Spleen (tissue), 11 donors: ENCODE results near the gene GPHN. TPM values are rescaled to one million over a fixed set of nuclear protein-coding genes. Genes with fewer than 3 reads are reported as not detected.

Source experiments
- DNase-seq: peaks from one replicate; pipeline ENCODE4 v3.0.0-alpha.2; 2020
- H3K27ac ChIP-seq, 8 donors: fragments of 200-600 bp; sonication (generic) in 7 of 8; 1 replicate in 4 of 8; 2 replicates in 4 of 8; pipeline versions ENCODE4 v1.5.0 to v1.8.0; 2016 to 2021; ENCODE audit warnings: inconsistent platforms in 4 of 8, mild to moderate bottlenecking in 4 of 8, moderate library complexity in 1 of 8
- H3K27me3 ChIP-seq, 7 donors: fragments of 200-600 bp; sonication (generic) in 6 of 7; replicated peaks in 1 of 7; 1 replicate in 4 of 7; 2 replicates in 3 of 7; pipeline versions ENCODE4 v1.5.0 to v1.8.0; 2016 to 2021; ENCODE audit warnings: inconsistent platforms in 3 of 7, mild to moderate bottlenecking in 1 of 7
- H3K36me3 ChIP-seq, 6 donors: fragments of 200-600 bp; sonication (generic) in 5 of 6; 1 replicate in 4 of 6; 2 replicates in 2 of 6; pipeline versions ENCODE4 v1.5.0 to v1.8.0; 2016 to 2021; ENCODE audit warnings: inconsistent platforms in 2 of 6
- H3K4me1 ChIP-seq, 6 donors: fragments of 200-600 bp; sonication (generic) in 5 of 6; 1 replicate in 3 of 6; 2 replicates in 3 of 6; pipeline versions ENCODE4 v1.5.0 to v1.8.0; 2016 to 2021; ENCODE audit warnings: inconsistent platforms in 3 of 6
- H3K4me3 ChIP-seq, 8 donors: fragments of 200-600 bp; sonication (generic) in 7 of 8; 1 replicate in 4 of 8; 2 replicates in 4 of 8; pipeline versions ENCODE4 v1.5.0 to v1.8.0; 2016 to 2021; ENCODE audit warnings: inconsistent platforms in 4 of 8, mild to moderate bottlenecking in 4 of 8, moderate library complexity in 2 of 8
- H3K9me3 ChIP-seq, 8 donors: fragments of 200-600 bp; sonication (generic) in 7 of 8; 1 replicate in 4 of 8; 2 replicates in 4 of 8; pipeline versions ENCODE4 v1.5.0 to v1.8.0; 2016 to 2021; ENCODE audit warnings: inconsistent platforms in 4 of 8
- POLR2A ChIP-seq, 3 donors: fragments of 450-650 bp; IDR thresholded peaks; one replicate each; pipeline ENCODE4 v1.5.1; 2017; ENCODE audit warnings: antibody characterized with exemption in 3 of 3, mild to moderate bottlenecking in 1 of 3
- POLR2AphosphoS5 ChIP-seq, 3 donors: sonication (generic); formaldehyde crosslinking; IDR thresholded peaks; one replicate each; pipeline ENCODE4 v1.5.1; 2017; ENCODE audit warnings: antibody characterized with exemption in 3 of 3
- WGBS, 5 donors: extraction: QIAGEN DNeasy Blood & Tissue Kit in 3 of 5; methylation state at CpG; one replicate each; pipeline versions ENCODE4 v1.1.5 to v1.1.7; 2013 to 2018; 5-methylcytosine and 5-hydroxymethylcytosine counted together
- intact Hi-C: fragments of 100-400 bp; cut with DNase I; formaldehyde crosslinking; loops from one replicate; pipeline ENCODE4 v1.15.0; 2023; ENCODE audit warnings: low total_unique reads
- polyA plus RNA-seq, 3 donors: library from polyadenylated mRNA; stranded (reverse); fragments of 200-250 nt; gene quantifications; one replicate each; pipeline ENCODE4 v1.2.1, GENCODE V29; 2013
- total RNA-seq, 7 donors: library from RNA; depleted of rRNA in 3 of 7; stranded (reverse); fragments of >200 nt in 3 of 7; fragmentation: NEBNext Ultra II Directional in 4 of 7; extraction: Animal tissue kit (Norgen Biotek cat#: 25700) in 4 of 7; gene quantifications; one replicate each; pipeline versions ENCODE4 v1.1.0 to v1.2.1, GENCODE V29; 2016 to 2021
- TF ChIP-seq, protein P1 (sequence below), 11 experiments: fragments of 200-600 bp in 7 of 11; fragments of 450-650 bp in 4 of 11; sonication (generic) in 4 of 11; IDR thresholded peaks in 8 of 11; conservative IDR thresholded peaks in 3 of 11; 1 replicate in 7 of 11; 2 replicates in 4 of 11; pipeline versions ENCODE4 v1.4.0 to v1.8.0; 2016 to 2021; ENCODE audit warnings: antibody characterized with exemption in 11 of 11, inconsistent platforms in 4 of 11, mild to moderate bottlenecking in 1 of 11
- donor health status: healthy with polysubstance abuse.
- donor health status: DM: no; HTN: no; CAD: no; lungs with moderate emphysema.
- donor health status: DM: no; HTN: no; CAD: no.
- donor health status: Bipolar disorder and iron deficiency.
- donor health status: healthy.
- donor health status: DM: no; HTN: no; CAD: no.
- donor health status: DM: yes; HTN: yes; CAD: no.

Gene GPHN
- total and polyA plus RNA-seq, 10 donors, result 9.0 to 26.9 (median 15.7) TPM

DNA sequence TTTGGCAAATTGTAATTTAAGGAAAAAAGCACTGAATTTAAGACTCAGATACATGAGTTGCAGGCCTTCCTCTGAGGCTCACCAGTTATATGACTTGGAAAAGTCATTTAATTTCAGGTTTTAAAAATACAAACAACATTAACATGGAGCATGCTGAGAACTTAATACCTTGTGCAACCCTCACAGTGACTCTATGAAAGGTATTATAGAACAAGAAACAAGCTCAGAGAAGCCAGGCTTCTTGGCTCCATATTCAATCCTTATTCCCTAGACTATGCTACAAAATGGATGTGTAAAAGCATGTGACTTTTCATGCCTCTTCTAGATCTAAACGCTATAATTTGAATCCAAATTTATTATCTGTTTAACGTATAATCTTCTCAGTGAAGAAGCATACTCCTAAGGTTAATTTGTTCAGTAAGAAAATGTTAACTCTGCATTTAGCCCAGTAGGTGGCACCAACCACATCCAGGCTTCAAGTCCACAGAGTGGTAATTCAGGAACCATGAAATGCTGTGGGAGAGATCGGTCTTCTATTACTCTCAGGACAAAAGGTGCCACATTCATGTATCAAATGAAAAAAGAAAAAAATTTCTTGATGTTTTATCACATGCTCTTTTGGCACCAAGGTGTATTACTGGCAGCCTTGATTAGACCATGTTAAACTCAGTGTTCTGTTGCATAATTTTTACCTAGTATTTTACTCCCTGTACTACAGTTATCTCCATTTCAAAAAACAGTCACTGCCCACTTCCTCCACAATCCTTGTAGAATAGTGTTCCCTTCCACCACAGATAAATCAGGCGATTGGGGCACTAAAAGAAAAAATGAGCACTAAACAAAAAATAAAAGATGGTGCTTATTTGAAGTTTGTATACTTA, 12.5 kb upstream of the GPHN start:
- H3K27me3 ChIP-seq, result no peaks in the 10 kb centered on the region
- no peaks in the 10 kb centered on the region for H3K9me3 ChIP-seq
- no peak overlapping the region for H3K27ac ChIP-seq
- H3K4me3 ChIP-seq, result no peak overlapping the region
- no peaks in the 10 kb centered on the region for H3K36me3 ChIP-seq
- 2 to 8% (median 4%) methylated on average over 4 of the region's 4 CpGs for WGBS, 5 donors
- peaks cover 0 to 24% (median 5%) of the 10 kb centered on the region in 6 donors for H3K4me1 ChIP-seq
- no peak for DNase-seq
- intact Hi-C loops, result loop anchor here (10.0 kb wide), 1 partner anchor 619 kb away; no protein-coding TSS in a partner anchor
- TF ChIP-seq, protein P1, sequence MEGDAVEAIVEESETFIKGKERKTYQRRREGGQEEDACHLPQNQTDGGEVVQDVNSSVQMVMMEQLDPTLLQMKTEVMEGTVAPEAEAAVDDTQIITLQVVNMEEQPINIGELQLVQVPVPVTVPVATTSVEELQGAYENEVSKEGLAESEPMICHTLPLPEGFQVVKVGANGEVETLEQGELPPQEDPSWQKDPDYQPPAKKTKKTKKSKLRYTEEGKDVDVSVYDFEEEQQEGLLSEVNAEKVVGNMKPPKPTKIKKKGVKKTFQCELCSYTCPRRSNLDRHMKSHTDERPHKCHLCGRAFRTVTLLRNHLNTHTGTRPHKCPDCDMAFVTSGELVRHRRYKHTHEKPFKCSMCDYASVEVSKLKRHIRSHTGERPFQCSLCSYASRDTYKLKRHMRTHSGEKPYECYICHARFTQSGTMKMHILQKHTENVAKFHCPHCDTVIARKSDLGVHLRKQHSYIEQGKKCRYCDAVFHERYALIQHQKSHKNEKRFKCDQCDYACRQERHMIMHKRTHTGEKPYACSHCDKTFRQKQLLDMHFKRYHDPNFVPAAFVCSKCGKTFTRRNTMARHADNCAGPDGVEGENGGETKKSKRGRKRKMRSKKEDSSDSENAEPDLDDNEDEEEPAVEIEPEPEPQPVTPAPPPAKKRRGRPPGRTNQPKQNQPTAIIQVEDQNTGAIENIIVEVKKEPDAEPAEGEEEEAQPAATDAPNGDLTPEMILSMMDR (IDR thresholded peaks at IDR 0.05 in 8 of 11, conservative IDR thresholded peaks at IDR 0.05 in 3 of 11), result peak; percentile 11 to 70 (median 60)
- no peak for TF ChIP-seq POLR2A (IDR thresholded peaks at IDR 0.05)

DNA sequence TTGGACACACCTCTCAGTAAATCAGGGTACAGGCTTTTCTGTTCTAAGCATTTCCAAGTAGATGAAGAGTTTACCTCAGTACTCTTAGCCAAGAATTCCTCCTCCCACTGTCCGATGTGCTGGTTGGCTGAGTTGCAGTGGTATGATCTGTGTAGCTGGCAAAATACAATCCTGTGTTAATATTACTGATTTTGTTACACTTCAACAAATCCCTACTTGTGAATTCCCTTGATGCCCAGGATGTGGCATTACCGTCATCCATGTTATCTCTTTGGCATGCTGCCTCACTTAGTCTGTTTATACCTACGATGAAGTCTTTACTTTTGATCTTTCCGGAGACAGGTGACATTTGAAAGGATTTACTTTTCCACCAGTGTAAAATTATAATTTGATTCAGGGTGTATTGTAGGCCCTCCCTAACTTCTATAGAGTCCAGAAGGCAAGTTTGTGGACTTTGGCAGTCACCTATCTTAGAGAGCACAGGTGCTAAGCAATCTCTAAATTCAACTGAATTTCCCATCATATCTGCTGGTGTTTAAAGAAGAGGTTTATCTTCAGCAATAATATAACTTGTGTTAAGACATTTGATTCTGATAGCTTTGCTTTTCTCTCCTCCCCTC, 11.6 kb upstream of the GPHN start:
- no peaks in the 10 kb centered on the region for H3K9me3 ChIP-seq
- WGBS, 5 donors, result 83 to 91% (median 84%) methylated on average over 4 of the region's 4 CpGs
- H3K4me1 ChIP-seq, result peaks cover 0 to 24% (median 5%) of the 10 kb centered on the region in 6 donors
- H3K27ac ChIP-seq, result no peak overlapping the region
- DNase-seq, result no peak
- H3K36me3 ChIP-seq, result no peaks in the 10 kb centered on the region
- no peak overlapping the region for H3K4me3 ChIP-seq
- intact Hi-C loops, result loop anchor here (10.0 kb wide), 1 partner anchor 619 kb away; no protein-coding TSS in a partner anchor
- no peaks in the 10 kb centered on the region for H3K27me3 ChIP-seq
- TF ChIP-seq, protein P1 (IDR thresholded peaks at IDR 0.05 in 8 of 11, conservative IDR thresholded peaks at IDR 0.05 in 3 of 11), result no peak
- TF ChIP-seq POLR2AphosphoS5 (IDR thresholded peaks at IDR 0.05), result no peak
- no peak for TF ChIP-seq POLR2A (IDR thresholded peaks at IDR 0.05)

- no peak for DNase-seq
- no peak overlapping the region for H3K27ac ChIP-seq
- no peak overlapping the region for H3K4me3 ChIP-seq
- no peaks in the 10 kb centered on the region for H3K27me3 ChIP-seq
- intact Hi-C loops, result loop anchor here (10.0 kb wide), 1 partner anchor 618 kb away; no protein-coding TSS in a partner anchor
- 36 to 64% (median 44%) methylated on average over 2 of the region's 2 CpGs for WGBS, 5 donors
- TF ChIP-seq POLR2A (IDR thresholded peaks at IDR 0.05) (no peak), POLR2AphosphoS5 (IDR thresholded peaks at IDR 0.05) (no peak)
- TF ChIP-seq, protein P1 (IDR thresholded peaks at IDR 0.05 in 8 of 11, conservative IDR thresholded peaks at IDR 0.05 in 3 of 11), result no peak
- H3K4me1 ChIP-seq, result peaks cover 0 to 24% (median 5%) of the 10 kb centered on the region in 6 donors
- no peaks in the 10 kb centered on the region for H3K9me3 ChIP-seq
- no peaks in the 10 kb centered on the region for H3K36me3 ChIP-seq
Measured at GRCh38 chr14:66496911-66497310, 11.0 kb upstream of the GPHN start.

DNA sequence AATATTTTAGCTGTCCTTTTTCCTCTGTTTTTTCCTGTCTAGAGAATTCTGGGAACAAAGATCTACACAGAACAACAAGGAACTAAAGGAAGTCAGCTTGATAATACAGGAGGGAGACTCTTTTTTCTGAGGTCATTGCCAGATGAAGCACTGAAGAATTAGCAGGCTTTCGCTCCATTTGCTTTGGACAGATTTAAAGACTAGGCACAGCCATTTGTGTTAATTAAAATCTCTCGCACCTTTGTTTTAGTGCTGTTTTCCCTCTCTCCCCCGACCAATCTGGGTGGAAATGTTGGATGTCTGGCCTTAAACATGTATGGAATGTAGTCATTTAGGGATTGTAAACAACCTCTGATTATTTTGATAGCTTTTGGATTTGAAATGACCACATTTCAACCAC, 9.6 kb upstream of the GPHN start:
- no peak for TF ChIP-seq POLR2A (IDR thresholded peaks at IDR 0.05)
- TF ChIP-seq, protein P1 (IDR thresholded peaks at IDR 0.05 in 8 of 11, conservative IDR thresholded peaks at IDR 0.05 in 3 of 11), result no peak
- no peak for TF ChIP-seq POLR2AphosphoS5 (IDR thresholded peaks at IDR 0.05)
- intact Hi-C loops, result loop anchor here (10.0 kb wide), 1 partner anchor 616 kb away; no protein-coding TSS in a partner anchor
- no peaks in the 10 kb centered on the region for H3K9me3 ChIP-seq
- no peak overlapping the region for H3K4me3 ChIP-seq
- WGBS, 5 donors, result 71 to 90% (median 78%) methylated on average over 3 of the region's 3 CpGs
- H3K36me3 ChIP-seq, result no peaks in the 10 kb centered on the region
- peaks cover 0 to 24% (median 5%) of the 10 kb centered on the region in 6 donors for H3K4me1 ChIP-seq
- DNase-seq, result no peak
- no peaks in the 10 kb centered on the region for H3K27me3 ChIP-seq
- H3K27ac ChIP-seq, result no peak overlapping the region
